Measurements from ENCODE around the gene SGSM1. TPM values are rescaled to one million over a fixed set of nuclear protein-coding genes. Genes with fewer than 3 reads are reported as not detected.

The SGSM1 gene
- total and polyA plus RNA-seq, 10 of the 15 experiments (the other 5 are each of a cell fraction or from before 2014, with no cell fraction given), result not detected

DNA sequence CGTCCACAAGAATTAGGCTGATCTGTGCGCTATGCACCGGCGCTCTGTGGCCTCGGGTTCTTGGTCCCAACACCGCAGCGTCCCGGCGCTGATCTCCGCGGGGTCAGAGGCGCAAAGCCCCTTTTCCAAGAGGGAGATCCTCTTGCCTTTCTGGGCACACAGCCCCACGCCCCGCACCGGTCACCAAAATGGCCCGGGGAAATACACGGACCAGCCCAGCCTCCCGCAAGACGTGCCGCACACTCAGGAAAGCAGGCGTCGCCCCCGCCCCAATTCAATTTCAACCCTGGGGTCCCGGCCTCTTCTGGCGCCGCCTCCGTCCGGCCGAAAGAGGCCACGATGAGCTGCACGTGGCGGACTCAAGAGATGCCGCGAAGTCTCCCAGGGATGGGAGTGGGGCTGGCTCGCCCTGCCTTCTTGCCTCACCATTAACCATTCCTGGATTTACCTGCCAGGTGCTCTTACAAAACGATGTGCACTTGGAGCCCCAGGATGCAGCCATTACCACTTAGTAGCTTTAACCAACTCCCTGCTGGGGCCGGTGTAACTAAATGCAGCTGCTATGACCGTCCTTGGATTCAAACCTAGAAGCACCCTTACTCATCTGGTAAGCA lies 42.0 kb upstream of the SGSM1 start:
- CTCF ChIA-PET, result no interaction called here
- RAD21 ChIA-PET (ENCODE audit: unreplicated experiment), result no interaction called here
- H3K27me3 ChIP-seq (replicated peaks in 1 of 2; ENCODE audit: control insufficient read depth in 2 of 2, insufficient read depth in 2 of 2, low read length in 1 of 2), result no peaks in the 10 kb centered on the region
- no peak overlapping the region for H2AFZ ChIP-seq (ENCODE audit: control insufficient read depth, low read depth, low read length)
- SMC1A ChIA-PET (ENCODE audit: uncharacterized antibody, unreplicated experiment), result no interaction called here
- in situ Hi-C loops (cut with MboI), result no loop called here
- H3K4me1 ChIP-seq (ENCODE audit: control insufficient read depth, insufficient read depth, low read length), result no peaks in the 10 kb centered on the region
- POLR2A ChIA-PET, result no interaction called here
- no peaks in the 10 kb centered on the region for H3K36me3 ChIP-seq (ENCODE audit: control insufficient read depth in 2 of 2, insufficient read depth in 2 of 2, low read length in 1 of 2)
- H3K27ac ChIP-seq (ENCODE audit: control insufficient read depth, insufficient read depth), result no peak overlapping the region
- H3K9ac ChIP-seq (ENCODE audit: control insufficient read depth, insufficient read depth, low read length), result no peak overlapping the region
- DNase-seq (ENCODE audit: low read depth, low spot score), result no peak
- H4K20me1 ChIP-seq (ENCODE audit: control insufficient read depth, insufficient read depth), result no peaks in the 10 kb centered on the region
- no TSS peak for BruUV-seq (replicated peaks)
- no peak overlapping the region for H3K4me2 ChIP-seq (ENCODE audit: control insufficient read depth, insufficient read depth)
- intact Hi-C loops (cut with micrococcal nuclease; ENCODE audit: unreplicated experiment), result no loop called here
- ATAC-seq, result no peak
- FAIRE-seq, result no peak
- no peaks in the 10 kb centered on the region for H3K9me3 ChIP-seq (replicated peaks; ENCODE audit: control insufficient read depth, insufficient read depth, low read length)
- no peak overlapping the region for H3K4me3 ChIP-seq
- H3K79me2 ChIP-seq (ENCODE audit: control insufficient read depth, insufficient read depth, low read length), result no peaks in the 10 kb centered on the region
- 66% methylated on average over 38 of the region's 38 CpGs for WGBS (ENCODE audit: insufficient coverage, insufficient replicate concordance, low lambda C conversion rate, missing lambda C conversion rate)
- TF ChIP-seq, protein P1, sequence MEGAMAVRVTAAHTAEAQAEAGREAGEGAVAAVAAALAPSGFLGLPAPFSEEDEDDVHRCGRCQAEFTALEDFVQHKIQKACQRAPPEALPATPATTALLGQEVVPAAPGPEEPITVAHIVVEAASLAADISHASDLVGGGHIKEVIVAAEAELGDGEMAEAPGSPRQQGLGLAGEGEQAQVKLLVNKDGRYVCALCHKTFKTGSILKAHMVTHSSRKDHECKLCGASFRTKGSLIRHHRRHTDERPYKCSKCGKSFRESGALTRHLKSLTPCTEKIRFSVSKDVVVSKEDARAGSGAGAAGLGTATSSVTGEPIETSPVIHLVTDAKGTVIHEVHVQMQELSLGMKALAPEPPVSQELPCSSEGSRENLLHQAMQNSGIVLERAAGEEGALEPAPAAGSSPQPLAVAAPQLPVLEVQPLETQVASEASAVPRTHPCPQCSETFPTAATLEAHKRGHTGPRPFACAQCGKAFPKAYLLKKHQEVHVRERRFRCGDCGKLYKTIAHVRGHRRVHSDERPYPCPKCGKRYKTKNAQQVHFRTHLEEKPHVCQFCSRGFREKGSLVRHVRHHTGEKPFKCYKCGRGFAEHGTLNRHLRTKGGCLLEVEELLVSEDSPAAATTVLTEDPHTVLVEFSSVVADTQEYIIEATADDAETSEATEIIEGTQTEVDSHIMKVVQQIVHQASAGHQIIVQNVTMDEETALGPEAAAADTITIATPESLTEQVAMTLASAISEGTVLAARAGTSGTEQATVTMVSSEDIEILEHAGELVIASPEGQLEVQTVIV (IDR thresholded peaks at IDR 0.05; ENCODE audit: borderline replicate concordance, partially characterized antibody), result no peak
- TF ChIP-seq, protein P2, sequence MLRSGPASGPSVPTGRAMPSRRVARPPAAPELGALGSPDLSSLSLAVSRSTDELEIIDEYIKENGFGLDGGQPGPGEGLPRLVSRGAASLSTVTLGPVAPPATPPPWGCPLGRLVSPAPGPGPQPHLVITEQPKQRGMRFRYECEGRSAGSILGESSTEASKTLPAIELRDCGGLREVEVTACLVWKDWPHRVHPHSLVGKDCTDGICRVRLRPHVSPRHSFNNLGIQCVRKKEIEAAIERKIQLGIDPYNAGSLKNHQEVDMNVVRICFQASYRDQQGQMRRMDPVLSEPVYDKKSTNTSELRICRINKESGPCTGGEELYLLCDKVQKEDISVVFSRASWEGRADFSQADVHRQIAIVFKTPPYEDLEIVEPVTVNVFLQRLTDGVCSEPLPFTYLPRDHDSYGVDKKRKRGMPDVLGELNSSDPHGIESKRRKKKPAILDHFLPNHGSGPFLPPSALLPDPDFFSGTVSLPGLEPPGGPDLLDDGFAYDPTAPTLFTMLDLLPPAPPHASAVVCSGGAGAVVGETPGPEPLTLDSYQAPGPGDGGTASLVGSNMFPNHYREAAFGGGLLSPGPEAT (IDR thresholded peaks at IDR 0.05; ENCODE audit: low read depth), result no peak
- TF ChIP-seq BHLHE40 (IDR thresholded peaks at IDR 0.05; ENCODE audit: borderline replicate concordance in 1 of 2, low read depth in 2 of 2, low read length in 1 of 2) (no peak), IKZF1 (conservative IDR thresholded peaks at IDR 0.05) (no peak), ZNF622 (IDR thresholded peaks at IDR 0.05) (no peak), JUNB (IDR thresholded peaks at IDR 0.05) (no peak), ZNF217 (IDR thresholded peaks at IDR 0.05) (no peak), SREBF1 (IDR thresholded peaks at IDR 0.05; ENCODE audit: low read length) (no peak)
- TF ChIP-seq, protein P3, sequence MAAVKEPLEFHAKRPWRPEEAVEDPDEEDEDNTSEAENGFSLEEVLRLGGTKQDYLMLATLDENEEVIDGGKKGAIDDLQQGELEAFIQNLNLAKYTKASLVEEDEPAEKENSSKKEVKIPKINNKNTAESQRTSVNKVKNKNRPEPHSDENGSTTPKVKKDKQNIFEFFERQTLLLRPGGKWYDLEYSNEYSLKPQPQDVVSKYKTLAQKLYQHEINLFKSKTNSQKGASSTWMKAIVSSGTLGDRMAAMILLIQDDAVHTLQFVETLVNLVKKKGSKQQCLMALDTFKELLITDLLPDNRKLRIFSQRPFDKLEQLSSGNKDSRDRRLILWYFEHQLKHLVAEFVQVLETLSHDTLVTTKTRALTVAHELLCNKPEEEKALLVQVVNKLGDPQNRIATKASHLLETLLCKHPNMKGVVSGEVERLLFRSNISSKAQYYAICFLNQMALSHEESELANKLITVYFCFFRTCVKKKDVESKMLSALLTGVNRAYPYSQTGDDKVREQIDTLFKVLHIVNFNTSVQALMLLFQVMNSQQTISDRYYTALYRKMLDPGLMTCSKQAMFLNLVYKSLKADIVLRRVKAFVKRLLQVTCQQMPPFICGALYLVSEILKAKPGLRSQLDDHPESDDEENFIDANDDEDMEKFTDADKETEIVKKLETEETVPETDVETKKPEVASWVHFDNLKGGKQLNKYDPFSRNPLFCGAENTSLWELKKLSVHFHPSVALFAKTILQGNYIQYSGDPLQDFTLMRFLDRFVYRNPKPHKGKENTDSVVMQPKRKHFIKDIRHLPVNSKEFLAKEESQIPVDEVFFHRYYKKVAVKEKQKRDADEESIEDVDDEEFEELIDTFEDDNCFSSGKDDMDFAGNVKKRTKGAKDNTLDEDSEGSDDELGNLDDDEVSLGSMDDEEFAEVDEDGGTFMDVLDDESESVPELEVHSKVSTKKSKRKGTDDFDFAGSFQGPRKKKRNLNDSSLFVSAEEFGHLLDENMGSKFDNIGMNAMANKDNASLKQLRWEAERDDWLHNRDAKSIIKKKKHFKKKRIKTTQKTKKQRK (IDR thresholded peaks at IDR 0.05; ENCODE audit: low read depth, low read length), result no peak
- TF ChIP-seq, protein P4, sequence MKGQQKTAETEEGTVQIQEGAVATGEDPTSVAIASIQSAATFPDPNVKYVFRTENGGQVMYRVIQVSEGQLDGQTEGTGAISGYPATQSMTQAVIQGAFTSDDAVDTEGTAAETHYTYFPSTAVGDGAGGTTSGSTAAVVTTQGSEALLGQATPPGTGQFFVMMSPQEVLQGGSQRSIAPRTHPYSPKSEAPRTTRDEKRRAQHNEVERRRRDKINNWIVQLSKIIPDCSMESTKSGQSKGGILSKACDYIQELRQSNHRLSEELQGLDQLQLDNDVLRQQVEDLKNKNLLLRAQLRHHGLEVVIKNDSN (IDR thresholded peaks at IDR 0.05; ENCODE audit: borderline replicate concordance, extremely low read length, insufficient read depth, low read depth, low read length), result no peak
- TF ChIP-seq, protein P5, sequence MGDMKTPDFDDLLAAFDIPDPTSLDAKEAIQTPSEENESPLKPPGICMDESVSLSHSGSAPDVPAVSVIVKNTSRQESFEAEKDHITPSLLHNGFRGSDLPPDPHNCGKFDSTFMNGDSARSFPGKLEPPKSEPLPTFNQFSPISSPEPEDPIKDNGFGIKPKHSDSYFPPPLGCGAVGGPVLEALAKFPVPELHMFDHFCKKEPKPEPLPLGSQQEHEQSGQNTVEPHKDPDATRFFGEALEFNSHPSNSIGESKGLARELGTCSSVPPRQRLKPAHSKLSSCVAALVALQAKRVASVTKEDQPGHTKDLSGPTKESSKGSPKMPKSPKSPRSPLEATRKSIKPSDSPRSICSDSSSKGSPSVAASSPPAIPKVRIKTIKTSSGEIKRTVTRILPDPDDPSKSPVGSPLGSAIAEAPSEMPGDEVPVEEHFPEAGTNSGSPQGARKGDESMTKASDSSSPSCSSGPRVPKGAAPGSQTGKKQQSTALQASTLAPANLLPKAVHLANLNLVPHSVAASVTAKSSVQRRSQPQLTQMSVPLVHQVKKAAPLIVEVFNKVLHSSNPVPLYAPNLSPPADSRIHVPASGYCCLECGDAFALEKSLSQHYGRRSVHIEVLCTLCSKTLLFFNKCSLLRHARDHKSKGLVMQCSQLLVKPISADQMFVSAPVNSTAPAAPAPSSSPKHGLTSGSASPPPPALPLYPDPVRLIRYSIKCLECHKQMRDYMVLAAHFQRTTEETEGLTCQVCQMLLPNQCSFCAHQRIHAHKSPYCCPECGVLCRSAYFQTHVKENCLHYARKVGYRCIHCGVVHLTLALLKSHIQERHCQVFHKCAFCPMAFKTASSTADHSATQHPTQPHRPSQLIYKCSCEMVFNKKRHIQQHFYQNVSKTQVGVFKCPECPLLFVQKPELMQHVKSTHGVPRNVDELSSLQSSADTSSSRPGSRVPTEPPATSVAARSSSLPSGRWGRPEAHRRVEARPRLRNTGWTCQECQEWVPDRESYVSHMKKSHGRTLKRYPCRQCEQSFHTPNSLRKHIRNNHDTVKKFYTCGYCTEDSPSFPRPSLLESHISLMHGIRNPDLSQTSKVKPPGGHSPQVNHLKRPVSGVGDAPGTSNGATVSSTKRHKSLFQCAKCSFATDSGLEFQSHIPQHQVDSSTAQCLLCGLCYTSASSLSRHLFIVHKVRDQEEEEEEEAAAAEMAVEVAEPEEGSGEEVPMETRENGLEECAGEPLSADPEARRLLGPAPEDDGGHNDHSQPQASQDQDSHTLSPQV (IDR thresholded peaks at IDR 0.05), result no peak

All from GM12878 (cell line).